NCI-H748 (cell line): ENCODE measurements around the gene ARFRP1.
A peak's percentile ranks its signal among the peaks of the same experiment; 100 is the strongest.

ENCODE experiments used
- DNase-seq: peaks from one replicate; lab custom pipeline; 2025; ENCODE audit not compliant: unreplicated experiment; lab: John Stamatoyannopoulos, UW

ARFRP1 gene, protein sequence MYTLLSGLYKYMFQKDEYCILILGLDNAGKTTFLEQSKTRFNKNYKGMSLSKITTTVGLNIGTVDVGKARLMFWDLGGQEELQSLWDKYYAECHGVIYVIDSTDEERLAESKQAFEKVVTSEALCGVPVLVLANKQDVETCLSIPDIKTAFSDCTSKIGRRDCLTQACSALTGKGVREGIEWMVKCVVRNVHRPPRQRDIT

DNA sequence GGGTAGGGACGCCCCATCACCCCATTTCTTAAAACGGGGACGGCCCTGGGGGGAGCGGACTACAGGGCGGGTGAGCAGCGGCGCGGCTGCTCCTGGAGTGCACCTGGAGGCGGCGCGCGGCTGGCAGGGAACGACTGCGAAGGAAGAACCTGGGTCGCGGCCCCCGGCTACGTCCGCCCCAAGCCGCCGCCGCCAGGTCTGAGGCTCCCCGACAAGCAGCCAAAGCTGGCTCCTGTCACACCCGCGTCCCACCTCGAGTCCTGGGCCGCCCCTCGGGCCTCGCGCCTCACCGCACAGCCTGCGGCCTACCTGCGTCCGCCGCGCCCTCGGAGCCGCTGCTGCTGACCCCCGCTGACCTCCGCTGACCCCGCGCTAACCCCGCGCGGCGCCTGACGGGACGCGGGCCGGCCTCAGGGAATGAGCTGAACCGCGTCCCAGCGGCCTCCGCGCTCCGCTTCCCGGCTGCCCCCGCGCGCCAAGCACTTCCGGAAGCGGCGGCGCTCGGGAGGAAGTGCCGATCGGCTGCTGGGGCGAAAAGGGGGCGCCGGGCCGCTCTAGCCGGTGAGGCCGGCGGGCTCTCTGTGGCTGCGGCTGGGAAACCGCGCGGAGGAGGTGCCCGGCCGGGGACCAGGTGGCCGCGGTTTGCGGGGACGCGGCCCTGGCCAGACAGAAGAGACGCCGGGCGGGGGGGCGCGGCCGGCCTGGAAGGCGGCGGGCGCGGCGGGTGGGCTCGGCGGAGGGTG is at the start of gene ARFRP1, which contains the start of gene ZGPAT:
TSS of gene ARFRP1 (minus strand) at position 419 of the 743 bp plus-strand sequence. CDS start 885 bp downstream, outside the sequence.
TSS of gene ZGPAT (plus strand) at position 482 of the 743 bp plus-strand sequence. CDS start 542 bp downstream, outside the sequence.
- peak; percentile 84 for DNase-seq

GRCh38 chr20:63756648-63756991 is 48.8 kb upstream of the ARFRP1 start:
- DNase-seq = no peak

DNA sequence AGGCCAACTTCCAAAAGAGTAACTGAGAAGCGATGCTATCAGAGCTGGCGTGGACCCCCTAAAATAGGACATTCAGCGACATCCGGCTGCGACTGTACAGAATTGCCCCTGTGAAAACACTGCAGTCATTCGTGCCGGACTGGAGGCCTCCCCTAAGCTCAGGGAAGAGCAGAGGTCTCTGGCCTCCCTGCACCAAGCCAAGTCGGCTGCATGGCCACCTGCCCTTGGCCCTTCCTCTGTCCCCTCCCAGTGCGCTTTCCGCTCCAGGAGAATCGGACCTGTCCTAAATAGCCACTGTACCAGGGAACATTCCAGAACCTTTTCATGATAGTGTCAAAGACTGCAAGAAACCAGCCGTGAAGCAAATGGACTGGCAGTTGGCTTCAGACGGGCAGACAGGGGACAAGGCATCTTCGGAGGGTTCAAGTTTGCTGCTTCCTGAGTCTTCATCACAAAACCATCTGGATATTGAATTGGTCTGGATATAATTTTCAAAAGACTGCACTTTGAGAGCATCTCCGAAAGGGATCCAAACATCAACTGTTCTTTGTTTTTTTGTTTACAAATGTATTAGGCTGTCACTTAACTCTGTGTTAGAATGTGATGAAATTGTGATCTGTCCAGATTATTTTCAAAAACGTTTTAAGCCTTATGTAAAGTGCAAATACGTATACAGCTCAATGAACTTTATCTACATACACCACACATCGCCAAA is 48.3 kb upstream of the ARFRP1 start:
- DNase-seq = no peak

DNA sequence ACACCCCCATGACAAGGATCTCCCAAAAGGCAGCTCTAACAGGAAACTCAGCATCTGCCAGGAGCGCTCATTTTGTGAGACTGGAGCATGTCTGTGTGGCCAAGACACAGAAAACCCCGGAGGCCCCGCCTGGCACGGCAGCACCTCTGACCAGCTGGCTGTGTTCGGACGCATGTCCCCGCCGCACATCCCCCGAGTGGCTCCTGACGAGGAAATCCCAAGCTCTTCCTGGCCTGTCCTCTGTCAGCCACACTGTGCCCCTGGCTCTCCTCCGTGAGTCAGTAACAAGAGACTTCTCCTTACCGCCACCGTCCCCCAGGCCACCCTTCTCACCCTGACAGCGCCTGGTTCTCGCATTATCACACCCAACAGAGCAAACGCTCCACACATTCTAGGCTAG is 46.2 kb upstream of the ARFRP1 start:
- no peak for DNase-seq

DNA sequence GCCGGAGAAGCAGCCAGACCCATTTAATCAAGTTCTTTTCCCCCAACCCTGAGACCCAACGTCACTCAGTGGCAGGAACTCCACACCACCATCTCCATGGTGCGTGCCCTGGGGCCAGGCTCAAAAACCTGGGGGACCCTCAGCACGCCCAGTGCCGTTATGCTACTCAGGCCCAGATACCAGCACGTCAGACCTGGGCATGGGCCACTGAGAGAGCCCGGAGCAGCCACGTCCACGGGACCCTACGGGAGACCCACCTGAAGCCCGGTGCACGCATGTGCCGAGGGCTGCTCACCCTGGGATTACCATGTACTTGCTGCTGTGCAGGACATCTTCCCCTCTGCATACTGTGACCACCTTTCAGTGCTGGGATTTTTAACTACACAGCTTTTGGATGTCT is 45.6 kb upstream of the ARFRP1 start:
- no peak for DNase-seq

DNA sequence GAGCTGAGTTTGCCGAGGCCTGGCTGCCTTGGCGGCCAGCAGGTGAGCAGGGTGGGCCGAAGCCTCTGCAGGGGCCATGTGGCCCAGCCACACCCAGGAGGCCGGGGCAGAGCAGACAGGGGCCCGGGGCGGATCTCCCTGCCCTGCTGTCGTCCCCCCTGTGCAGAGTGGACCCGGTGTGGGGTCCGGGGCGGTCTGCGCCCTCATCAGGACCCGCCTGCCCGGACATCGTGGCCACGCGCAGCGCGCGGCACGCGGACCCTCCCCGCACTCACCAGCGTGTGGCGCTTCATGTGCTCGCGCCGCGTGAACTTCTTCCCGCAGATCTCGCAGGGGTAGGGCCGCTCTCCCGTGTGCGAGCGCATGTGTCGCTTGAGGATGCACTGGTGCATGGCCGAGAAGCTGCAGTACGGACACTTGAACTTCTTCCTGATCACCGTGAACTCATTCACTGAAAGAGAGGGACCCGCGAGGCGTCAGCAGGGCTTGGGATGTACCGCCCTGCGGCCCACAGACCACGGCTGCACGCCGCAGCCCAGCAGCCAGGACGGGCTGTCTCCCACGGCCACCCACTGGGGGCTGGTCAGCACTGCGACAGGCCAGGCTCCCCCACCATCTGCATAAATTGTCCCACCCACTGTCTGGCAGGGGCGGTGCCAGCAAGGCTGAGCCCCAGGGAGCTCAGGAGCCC is 44.8 kb upstream of the ARFRP1 start:
- no peak for DNase-seq

DNA sequence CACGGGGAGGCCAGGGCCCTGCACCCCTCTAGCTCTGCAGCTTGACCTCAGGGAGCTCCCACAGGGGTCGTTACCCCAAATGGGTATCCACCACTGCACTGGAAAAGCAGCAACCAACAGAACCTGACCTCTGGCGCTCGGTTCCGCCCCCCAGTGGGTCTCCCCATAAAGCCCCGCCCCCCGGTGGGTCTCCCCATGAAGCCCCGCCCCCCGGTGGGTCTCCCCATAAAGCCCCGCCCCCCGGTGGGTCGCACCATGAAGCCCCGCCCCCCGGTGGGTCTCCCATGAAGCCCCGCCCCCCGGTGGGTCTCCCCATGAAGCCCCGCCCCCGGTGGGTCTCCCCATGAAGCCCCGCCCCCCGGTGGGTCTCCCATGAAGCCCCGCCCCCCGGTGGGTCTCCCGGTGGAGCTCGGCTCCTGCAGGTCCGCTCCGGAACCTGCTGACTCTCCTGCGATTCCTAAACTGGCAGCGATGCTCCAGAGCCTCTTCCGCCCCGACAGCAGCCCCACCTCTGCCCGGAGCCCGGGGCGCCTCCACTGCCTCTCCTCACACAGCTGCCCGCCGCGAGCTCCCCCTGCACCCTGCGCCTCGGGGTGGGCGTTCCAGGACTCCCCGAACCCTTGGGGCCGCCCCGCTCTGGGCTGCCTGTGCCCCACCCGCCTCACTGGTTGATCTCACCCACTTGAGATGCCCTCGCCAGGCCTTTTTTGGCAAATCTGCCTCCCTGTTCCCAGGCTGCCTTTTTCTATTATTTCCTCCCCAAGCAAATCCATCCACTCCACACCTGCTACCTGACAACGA is 43.9 kb upstream of the ARFRP1 start:
- no peak for DNase-seq

- DNase-seq = no peak
Measured at GRCh38 chr20:63750807-63751470, 43.2 kb upstream of the ARFRP1 start.

DNA sequence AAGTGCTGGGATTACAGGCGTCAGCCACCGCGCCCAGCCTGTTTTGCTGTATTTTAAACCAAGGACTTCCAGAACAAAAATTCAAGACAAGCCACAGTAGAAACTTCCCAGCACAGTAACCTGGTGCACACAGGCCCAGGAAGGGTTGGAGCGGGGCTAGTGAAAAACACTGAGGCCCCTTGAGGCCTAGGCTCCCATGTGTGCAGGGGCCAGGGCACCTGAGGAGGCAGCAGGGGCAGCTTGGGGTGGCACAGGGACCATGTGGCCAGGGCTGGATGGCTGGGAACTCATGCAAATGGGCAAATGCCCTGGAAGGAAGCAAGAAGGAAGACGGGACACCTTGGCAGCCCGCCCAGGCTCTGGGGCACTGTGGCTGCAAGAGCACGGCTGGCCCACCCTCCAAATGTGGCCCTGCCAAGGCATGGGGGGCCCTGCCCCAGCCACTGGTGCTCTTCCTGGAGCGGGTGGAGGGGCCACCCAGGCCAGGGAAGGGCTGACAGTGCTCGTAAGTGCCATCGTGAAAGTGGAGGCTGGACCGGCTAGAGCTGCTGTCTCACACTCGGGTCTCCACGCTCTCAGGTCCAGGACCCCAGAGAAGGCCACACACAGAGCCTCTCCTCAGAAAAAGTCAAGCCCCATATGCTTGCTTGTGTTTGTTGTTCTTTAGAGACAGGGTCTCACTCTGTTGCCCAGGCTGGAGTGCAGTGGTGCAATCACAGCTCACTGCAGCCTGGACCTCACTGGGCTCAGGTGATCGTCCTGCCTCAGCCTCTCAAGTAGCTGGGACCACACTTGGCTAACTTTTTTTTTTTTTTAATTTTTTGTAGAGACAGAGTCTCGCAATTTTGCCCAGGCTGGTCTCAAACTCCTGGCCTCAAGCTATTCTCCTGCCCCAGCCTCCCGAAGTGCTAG is 42.1 kb upstream of the ARFRP1 start:
- DNase-seq = no peak

- DNase-seq = no peak
Measured at GRCh38 chr20:63748934-63749270, 41.1 kb upstream of the ARFRP1 start.

DNA sequence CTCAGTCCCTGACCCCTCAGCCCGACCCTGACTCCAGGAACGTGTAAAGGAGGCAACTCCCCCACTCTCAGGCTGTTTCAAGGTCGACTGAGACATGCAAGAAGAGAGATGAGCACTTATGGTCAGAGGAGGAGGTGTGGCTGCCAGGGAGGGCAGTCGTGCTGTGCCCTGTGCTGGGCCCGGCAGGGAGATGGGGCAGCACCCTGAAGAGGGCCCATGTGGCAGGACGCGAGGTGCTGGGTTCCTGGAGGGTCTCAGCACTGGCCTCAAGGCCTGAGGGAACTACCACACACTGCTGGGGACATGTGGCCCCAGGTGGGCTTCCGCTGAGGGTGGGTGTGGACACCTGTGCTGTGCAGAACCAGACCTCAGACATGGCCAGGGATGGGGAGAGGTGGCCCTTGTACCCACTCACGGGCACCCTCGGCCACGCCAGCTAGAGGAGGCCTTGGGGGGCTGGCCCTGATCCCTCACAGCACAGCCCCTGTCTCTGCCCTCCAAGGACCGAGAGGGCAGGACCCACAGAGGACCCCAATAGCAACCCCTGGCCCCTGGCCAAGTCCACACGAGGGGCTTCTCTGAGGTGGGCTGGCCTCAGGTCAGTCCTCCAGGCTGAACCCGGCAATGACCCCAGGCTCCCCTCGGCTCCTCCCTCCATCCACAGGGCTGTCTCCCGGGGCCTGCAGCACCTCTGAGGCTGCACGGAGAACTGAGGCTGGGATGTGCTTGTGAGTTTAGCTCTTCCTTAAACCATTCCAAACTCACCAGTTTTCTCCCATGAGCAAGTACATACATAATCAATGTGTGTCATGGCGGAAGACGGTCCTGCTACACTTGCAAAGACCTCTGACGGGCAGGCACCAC is 40.5 kb upstream of the ARFRP1 start:
- DNase-seq = no peak

DNA sequence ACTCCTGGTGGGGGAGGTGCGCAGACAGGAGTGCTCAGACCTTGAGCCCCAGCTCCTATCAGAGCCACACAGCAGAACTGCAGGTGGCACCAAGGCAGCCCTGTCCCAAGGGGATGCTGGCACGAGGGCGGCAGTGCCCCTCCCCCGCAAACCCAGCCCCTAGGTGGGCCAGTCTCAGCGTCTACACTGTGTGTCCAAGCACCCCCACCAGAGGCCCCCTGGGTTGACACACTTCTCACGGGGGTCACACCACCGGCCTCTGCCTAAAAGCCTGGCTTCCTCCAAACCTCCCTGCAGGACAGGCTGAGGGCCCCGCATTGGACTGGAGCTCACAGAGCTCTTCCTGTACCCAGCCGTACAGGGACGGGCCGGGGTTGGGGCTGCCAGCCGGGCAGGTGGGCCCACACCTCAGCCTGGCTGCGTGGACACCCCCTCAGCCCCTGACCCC is 39.9 kb upstream of the ARFRP1 start:
- no peak for DNase-seq

DNA sequence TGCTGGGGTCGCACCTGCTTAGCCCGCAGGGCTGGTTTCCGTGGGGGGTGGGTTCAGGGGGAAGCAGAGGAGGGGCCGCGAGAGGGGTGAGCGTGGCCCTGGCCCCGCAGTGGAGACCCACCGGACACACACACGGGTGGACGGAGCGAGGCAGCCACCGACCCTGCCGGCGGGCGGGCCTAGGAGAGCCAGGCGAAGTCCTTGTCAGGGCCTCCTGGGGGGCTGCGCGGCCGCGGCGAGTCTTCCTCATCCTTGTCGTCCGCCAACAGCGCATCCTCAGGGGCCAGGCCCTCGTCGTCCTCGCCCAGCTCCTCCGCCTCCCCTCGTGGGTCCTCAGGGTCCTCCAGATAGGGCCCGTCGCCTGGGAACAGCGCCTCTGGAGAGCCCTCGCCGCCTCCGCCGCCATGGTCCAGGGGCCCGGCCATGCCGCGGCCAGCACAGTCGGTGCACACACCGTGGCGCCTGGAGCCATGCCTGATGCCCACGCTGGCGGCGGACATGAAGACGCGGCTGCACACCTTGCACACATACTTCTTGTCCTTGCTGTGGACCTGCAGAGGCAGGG is 39.1 kb upstream of the ARFRP1 start:
- DNase-seq = no peak

GRCh38 chr20:63745961-63746731 is 38.4 kb upstream of the ARFRP1 start:
- no peak for DNase-seq

GRCh38 chr20:63745424-63745805 is 37.6 kb upstream of the ARFRP1 start:
- DNase-seq = no peak

DNA sequence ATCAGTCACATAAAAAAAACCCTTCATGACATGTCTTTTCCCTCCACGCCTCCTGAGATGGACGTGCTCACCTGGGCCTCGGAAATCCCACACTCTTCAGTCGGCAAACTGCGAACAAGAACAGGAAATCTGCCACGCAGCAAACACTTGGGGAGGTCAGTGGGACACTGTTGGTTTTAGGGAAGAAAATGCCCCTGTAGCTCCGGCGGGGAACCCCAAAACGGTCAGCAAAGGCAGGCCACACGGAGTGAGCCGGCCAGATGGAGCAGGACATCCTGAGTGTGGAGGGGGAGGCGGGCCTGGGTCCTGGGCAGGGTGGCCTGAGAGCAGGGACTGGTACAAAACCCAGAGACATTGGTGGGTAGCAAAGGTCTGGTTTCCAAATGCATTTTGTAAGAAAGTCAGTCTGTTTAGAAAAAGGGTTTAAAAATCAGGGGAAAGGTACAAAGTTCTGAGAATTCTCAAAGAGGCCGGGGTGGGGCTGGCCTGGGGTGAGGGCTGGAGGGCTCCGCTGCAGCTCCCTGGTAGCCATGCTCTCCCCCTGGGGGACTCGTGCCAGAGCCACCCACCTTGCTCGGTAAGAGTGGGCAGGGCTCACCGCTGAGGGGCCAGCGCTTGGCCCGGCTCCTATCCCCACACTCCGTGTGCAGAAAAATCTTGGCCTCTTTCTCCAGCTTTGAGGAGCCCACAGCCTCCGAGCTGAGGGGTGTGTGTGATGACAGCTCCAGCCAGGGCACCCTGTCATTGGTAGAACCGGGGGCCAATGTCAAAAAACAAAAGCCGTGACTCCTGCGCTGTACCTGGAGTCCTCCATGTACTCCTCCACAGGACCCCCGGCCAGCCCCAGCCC is 37.0 kb upstream of the ARFRP1 start:
- no peak for DNase-seq
